ENCODE results near the gene SFXN3. TPM values are rescaled to one million over a fixed set of nuclear protein-coding genes. Genes with fewer than 3 reads are reported as not detected.

Gene SFXN3
- total RNA-seq, 1 donor from 2014 or later, result 14.1 TPM

DNA sequence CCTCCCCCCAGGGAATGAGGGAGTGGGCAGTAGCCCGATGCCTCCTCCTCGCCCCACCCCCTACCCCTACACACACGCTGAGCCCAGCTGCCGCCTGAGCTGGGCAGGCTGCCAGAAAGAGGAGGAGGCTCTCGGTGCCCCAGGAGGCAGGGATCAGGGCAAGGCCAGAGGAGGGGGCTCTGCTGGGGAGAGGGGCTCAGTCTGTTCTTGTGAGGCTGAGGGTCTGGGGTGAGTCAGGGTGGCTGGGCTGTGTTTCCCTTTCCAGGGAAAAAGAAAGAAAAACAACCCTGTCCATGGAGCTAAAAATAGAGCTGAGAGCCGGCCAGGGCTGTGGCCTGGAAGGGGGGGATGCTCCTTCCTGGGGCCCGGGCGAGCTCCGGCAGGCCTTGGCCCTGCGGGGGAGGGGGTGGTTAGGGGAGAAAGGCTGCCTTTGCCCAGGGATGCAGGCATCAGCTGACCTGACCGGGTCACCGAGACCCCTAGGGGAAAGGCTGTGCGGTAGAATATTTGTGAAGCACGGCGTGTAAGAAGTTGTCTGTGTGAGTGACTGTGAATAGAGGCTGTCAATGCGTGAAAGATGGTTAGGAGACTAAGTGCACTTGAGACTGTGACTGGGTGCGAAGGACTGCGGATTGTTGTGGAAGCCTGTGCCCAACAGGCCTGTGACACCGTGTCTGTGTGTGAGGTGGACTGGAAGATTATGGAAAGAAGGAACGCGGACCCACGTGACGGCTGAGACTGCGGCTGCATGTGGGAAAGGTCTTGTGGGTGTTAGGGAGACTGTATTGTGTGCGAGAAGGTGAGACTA, 32.6 kb upstream of the SFXN3 start:
- intact Hi-C loops (cut with DNase I), result no loop called here
- peak; percentile 55 for ATAC-seq
- DNase-seq (ENCODE audit: missing footprints), result peak; percentile 89

GRCh38 chr10:100998991-100999741, 31.9 kb upstream of the SFXN3 start:
- DNase-seq (ENCODE audit: missing footprints), result peak; percentile 93
- ATAC-seq, result peak; percentile 78
- intact Hi-C loops (cut with DNase I), result loop anchor here (1.0 kb wide), 1 partner anchor 13 kb away; no protein-coding TSS in a partner anchor

DNA sequence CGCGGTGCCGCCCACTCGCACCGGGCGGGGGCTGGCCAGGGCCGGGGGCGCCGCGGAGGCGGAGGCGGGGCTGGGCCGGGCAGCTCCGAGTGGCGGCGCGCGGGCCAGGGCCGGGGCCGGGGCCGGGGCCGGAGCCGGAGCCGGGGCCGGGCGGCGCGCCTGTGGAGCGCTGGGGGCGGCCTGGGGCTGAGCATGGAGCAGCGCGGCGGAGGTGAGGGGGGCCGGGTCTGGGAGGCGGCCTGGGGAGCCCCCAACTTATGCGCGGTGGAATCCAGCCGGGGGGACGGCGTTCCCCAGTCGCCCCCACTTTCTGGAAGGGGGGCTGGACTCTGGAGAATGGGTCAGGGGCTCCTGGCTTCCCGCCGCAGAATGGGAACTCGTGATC, 31.3 kb upstream of the SFXN3 start, which contains the start of gene LZTS2:
LZTS2 (plus strand) TSS at position 67 of the 385 bp plus-strand sequence. CDS start 2,731 bp downstream, outside the sequence.
- DNase-seq (ENCODE audit: missing footprints) (no peak), ATAC-seq (no peak)
- intact Hi-C loops (cut with DNase I), result loop anchor here (1.0 kb wide), 1 partner anchor 13 kb away; no protein-coding TSS in a partner anchor

DNA sequence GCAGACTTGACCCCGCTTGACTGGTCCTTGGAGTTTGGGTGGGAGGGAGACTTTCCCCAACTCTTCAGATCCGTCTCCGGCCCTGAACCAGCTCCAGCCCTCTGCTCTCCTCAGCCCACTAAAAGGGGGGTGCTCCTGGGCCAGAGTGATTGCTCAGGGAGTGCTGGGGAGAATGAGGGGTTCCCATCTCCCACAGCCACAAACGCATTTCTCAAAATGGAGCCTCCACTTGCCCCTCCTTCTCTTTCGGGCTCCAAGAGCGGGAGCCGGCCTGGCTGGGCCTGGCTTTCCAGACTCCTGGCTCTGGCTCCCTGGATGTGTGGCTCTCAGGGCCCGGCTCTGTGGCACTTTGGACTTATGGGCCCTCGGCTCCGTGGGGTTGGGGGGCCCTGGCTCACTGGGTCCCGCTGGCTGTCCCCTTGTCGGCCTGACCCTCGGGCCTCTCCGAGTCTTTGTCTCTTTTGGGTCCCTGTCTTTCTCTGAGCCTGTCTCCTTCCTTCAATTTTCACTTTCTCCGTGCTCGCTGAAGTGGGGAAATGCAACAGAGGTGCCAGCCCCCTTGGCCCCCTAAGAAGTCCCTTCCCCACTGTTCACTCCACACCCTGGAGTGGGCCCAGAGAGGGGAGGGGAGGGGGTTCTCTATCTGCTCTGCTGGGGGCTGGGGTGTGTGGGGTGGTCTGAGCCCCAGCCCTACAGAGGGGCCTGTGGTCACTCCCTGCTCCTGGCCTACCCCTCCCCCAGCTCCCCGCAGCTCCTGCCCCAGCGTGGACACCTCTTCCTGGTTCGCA, 30.7 kb upstream of the SFXN3 start:
- intact Hi-C loops (cut with DNase I), result no loop called here
- ATAC-seq (no peak), DNase-seq (ENCODE audit: missing footprints) (no peak)

- ATAC-seq (peak; percentile 52), DNase-seq (ENCODE audit: missing footprints) (peak; percentile 91)
- intact Hi-C loops (cut with DNase I), result no loop called here
Measured at GRCh38 chr10:101000915-101001658, 29.9 kb upstream of the SFXN3 start.

DNA sequence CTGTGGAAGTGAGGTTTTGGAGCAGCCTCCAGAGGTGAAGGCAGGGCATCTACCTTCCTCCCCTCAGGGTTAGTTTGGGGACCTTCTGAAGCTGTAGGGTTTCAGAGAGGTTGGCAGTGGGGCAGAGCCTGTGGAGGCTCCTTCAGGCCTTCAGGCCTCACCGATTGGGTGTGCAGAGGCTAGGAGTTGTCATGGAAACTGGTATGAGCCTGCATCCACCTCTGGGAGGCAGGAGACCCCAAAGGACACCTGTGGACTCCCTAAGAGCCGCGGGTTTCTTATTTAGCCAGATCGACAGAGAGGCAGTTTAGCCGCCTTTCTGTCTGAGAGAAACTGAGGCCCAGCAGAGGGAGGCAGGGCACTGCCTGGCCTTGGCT, 29.4 kb upstream of the SFXN3 start:
- no peak for DNase-seq (ENCODE audit: missing footprints)
- no peak for ATAC-seq
- intact Hi-C loops (cut with DNase I), result no loop called here

DNA sequence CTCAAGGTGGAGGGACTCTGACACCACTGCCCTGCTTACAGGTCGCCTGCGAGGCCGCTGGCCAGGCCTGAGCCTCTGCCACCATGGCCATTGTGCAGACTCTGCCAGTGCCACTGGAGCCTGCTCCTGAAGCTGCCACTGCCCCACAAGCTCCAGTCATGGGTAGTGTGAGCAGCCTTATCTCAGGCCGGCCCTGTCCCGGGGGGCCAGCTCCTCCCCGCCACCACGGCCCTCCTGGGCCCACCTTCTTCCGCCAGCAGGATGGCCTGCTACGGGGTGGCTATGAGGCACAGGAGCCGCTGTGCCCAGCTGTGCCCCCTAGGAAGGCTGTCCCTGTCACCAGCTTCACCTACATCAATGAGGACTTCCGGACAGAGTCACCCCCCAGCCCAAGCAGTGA, 28.6 kb upstream of the SFXN3 start:
- intact Hi-C loops (cut with DNase I), result no loop called here
- DNase-seq (ENCODE audit: missing footprints), result no peak
- ATAC-seq, result no peak

- ATAC-seq (no peak), DNase-seq (ENCODE audit: missing footprints) (no peak)
- intact Hi-C loops (cut with DNase I), result no loop called here
Measured at GRCh38 chr10:101003639-101004206, 27.3 kb upstream of the SFXN3 start.

DNA sequence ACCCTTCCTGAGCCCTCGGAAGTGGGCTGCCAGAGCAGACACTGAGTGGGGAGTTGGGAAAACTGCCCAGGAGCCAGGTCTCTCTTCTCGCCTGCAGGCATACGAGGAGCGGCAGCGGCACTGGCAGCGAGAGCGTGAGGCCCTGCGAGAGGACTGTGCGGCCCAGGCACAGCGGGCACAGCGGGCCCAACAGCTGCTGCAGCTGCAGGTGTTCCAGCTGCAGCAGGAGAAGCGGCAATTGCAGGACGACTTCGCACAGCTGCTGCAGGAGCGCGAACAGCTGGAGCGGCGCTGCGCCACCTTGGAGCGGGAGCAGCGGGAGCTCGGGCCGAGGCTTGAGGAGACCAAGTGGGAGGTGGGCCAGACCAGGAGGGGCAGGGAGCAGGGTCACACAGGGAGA, 25.7 kb upstream of the SFXN3 start:
- DNase-seq (ENCODE audit: missing footprints) (no peak), ATAC-seq (no peak)
- intact Hi-C loops (cut with DNase I), result no loop called here

DNA sequence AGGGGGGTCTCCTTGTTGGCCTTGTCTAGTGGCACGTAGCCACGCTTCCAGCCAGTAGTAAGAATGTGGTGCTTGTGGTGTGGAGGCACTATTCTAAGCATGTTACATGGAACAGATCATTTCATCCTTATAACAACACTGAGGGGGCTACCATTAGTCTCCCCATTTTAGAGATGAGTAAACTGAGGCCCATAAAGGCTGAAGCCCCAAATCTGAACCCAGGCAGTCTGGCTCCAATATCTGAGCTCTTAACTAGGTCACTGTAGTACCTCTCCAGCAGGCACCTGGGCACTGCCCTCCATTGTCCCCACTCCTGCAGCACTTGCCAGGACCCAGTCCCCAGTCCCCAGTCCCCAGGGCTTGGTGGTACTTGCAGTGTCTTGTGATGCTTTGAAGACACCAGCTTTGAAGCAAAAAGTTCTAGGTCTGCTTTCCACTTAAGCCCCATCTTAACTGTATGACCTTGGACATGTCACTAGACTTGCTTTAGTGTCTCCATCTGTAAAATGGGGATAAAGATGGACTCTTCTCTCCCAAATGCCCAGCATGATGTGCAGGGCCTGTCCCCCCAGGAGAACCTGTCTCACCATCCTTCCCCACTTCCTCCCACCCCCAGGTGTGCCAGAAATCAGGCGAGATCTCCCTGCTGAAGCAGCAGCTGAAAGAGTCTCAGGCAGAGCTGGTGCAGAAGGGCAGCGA, 25.0 kb upstream of the SFXN3 start:
- DNase-seq (ENCODE audit: missing footprints) (no peak), ATAC-seq (no peak)
- intact Hi-C loops (cut with DNase I), result no loop called here

DNA sequence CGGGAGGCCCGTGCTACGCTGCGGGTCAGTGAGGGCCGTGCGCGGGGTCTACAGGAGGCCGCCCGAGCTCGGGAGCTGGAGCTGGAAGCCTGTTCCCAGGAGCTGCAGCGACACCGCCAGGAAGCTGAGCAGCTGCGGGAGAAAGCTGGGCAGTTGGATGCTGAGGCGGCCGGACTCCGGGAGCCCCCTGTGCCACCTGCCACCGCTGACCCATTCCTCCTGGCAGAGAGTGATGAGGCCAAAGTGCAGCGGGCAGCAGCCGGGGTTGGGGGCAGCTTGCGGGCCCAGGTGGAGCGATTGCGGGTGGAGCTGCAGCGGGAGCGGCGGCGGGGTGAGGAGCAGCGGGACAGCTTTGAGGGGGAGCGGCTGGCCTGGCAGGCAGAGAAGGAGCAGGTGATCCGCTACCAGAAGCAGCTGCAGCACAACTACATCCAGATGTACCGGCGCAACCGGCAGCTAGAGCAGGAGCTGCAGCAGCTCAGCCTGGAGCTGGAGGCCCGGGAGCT, 24.4 kb upstream of the SFXN3 start:
- intact Hi-C loops (cut with DNase I), result no loop called here
- no peak for DNase-seq (ENCODE audit: missing footprints)
- no peak for ATAC-seq

DNA sequence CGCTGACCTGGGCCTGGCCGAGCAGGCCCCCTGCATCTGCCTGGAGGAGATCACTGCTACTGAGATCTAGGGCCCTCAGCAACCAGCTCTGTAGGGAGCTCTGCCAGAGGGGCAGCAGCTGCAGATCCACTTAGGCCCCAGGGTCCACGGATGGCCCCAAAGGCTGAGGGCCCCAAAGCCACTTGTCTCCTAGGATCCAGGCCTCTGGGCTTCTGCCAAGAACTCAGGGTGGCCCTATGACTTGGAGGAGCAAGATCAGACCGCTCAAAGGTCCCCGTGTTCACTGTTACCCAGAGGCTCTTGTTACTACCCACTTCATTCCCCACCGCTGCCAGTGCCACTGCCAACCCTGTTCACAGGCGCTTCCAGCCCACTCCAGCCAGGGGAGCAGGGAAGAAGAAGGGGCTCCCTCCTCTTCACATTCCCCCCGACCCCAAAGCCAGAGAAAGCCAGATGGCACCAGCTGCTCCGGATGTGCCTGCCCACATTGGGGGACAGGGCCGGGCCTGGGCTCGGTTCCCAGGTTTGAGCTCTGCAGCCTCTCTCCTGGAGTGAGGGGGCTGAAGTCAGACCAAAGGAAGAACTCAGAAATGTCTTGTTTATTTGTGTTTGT, 23.8 kb upstream of the SFXN3 start:
- DNase-seq (ENCODE audit: missing footprints) (no peak), ATAC-seq (peak; percentile 29)
- intact Hi-C loops (cut with DNase I), result no loop called here

DNA sequence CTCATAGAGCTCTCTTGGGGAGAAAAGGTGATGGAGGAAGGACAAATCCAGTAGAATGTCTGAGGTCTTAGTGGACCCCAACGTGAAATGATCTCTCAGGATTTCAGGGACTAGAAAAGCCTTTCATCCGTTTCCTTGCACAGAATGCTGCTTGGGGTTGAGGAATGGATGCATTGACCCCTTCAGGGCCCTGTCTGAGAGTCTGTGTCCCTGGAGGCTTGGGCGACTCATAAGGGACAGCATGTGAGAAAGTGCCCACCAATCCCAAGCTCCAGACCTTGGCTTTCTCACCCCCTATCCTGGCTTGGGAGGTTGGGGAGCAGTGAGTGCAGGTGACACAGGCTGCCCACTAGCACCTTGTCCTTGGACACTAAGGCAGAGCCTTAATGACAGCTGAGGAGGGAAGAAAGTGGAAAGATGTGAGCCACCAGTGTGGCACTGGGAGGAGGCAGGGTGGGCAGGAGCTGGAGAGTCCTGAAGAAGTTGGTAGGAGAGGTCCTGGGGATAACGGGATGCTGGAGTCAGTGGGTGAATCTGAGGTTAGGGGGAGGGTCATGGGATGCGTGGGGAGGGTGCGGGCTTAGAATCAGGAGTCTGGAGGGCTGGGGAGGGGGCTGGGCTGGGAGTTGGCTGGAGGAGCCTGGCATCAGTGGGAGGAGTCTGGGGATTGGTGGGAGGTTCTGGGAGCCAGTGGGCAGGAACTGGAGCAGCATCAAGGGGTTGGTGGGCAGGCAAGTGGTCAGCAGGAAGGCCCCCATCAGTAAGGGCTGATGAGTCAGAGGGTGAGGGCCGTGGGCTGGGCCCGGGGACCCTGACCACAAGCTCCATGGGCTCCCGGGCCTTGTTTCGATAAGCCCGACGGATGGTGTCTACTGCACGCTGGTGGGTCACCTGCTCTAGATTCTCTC, 22.9 kb upstream of the SFXN3 start:
- DNase-seq (ENCODE audit: missing footprints) (peak; percentile 46), ATAC-seq (no peak)
- intact Hi-C loops (cut with DNase I), result no loop called here

- no peak for DNase-seq (ENCODE audit: missing footprints)
- intact Hi-C loops (cut with DNase I), result no loop called here
- no peak for ATAC-seq
Measured at GRCh38 chr10:101008823-101009423, 22.1 kb upstream of the SFXN3 start.

GRCh38 chr10:101010329-101010728, 20.7 kb upstream of the SFXN3 start:
- DNase-seq (ENCODE audit: missing footprints) (no peak), ATAC-seq (no peak)
- intact Hi-C loops (cut with DNase I), result loop anchor here (10.0 kb wide), 1 partner anchor 446 kb away; no protein-coding TSS in a partner anchor
